ENCODE data around the gene MAN1A1. TPM values are rescaled to one million over a fixed set of nuclear protein-coding genes. Genes with fewer than 3 reads are reported as not detected.
A peak's percentile ranks its signal among the peaks of the same experiment; 100 is the strongest.

Gene MAN1A1
- polyA plus RNA-seq, 1 donor from 2014 or later: 4.6 TPM

- H3K9me3 ChIP-seq (ENCODE audit: low read length): no peaks in the 10 kb centered on the region
- no peaks in the 10 kb centered on the region for H3K79me2 ChIP-seq (replicated peaks; ENCODE audit: insufficient read depth, low read length)
- no peaks in the 10 kb centered on the region for H3F3A ChIP-seq (ENCODE audit: insufficient read depth, low read length, poor library complexity, severe bottlenecking)
- H3K4me2 ChIP-seq (ENCODE audit: low read length): no peak overlapping the region
- no peak overlapping the region for H3K9ac ChIP-seq (ENCODE audit: low read length)
- no peak overlapping the region for H3K27ac ChIP-seq (ENCODE audit: low read length)
- no peak overlapping the region for H2AFZ ChIP-seq (ENCODE audit: low read depth, low read length)
- no peaks in the 10 kb centered on the region for H3K36me3 ChIP-seq (ENCODE audit: insufficient read depth, low read length)
- H3K9me2 ChIP-seq (ENCODE audit: insufficient read depth, low read length): no peaks in the 10 kb centered on the region
- TF ChIP-seq SMC3 (conservative IDR thresholded peaks at IDR 0.05; ENCODE audit: poor library complexity) (no peak), POLR2AphosphoS5 (IDR thresholded peaks at IDR 0.05) (no peak), EP300 (conservative IDR thresholded peaks at IDR 0.05; ENCODE audit: poor library complexity, severe bottlenecking) (no peak), TAF1 (IDR thresholded peaks at IDR 0.05; ENCODE audit: low read depth) (no peak), CTCF (IDR thresholded peaks at IDR 0.05; ENCODE audit: poor library complexity, severe bottlenecking) (no peak), REST (IDR thresholded peaks at IDR 0.05; ENCODE audit: borderline replicate concordance) (no peak), EZH2 (IDR thresholded peaks at IDR 0.05; ENCODE audit: borderline replicate concordance, insufficient read depth, low read length, poor library complexity, severe bottlenecking) (no peak), MXI1 (conservative IDR thresholded peaks at IDR 0.05; ENCODE audit: poor library complexity, severe bottlenecking) (no peak), RAD21 (conservative IDR thresholded peaks at IDR 0.05) (no peak)
- H3K4me3 ChIP-seq (ENCODE audit: low read length): no peak overlapping the region
- no peaks in the 10 kb centered on the region for H4K20me1 ChIP-seq (ENCODE audit: insufficient read depth)
- H3K27me3 ChIP-seq (ENCODE audit: insufficient read depth, low read depth, low read length): no peaks in the 10 kb centered on the region
Observed at GRCh38 chr6:119152187-119152586, 197.4 kb downstream of the MAN1A1 start.

GRCh38 chr6:119148825-119149525, 200.6 kb downstream of the MAN1A1 start:
- Histone ChIP-seq H2AFZ (ENCODE audit: low read depth, low read length) (no peak overlapping the region), H3K36me3 (ENCODE audit: insufficient read depth, low read length) (no peaks in the 10 kb centered on the region), H3K9me2 (ENCODE audit: insufficient read depth, low read length) (no peaks in the 10 kb centered on the region), H3F3A (ENCODE audit: insufficient read depth, low read length, poor library complexity, severe bottlenecking) (no peaks in the 10 kb centered on the region), H3K4me2 (ENCODE audit: low read length) (no peak overlapping the region), H3K4me3 (ENCODE audit: low read length) (no peak overlapping the region), H4K20me1 (ENCODE audit: insufficient read depth) (no peaks in the 10 kb centered on the region), H3K27ac (ENCODE audit: low read length) (no peak overlapping the region), H3K79me2 (replicated peaks; ENCODE audit: insufficient read depth, low read length) (no peaks in the 10 kb centered on the region), H3K27me3 (ENCODE audit: insufficient read depth, low read depth, low read length) (no peaks in the 10 kb centered on the region), H3K9me3 (ENCODE audit: low read length) (no peaks in the 10 kb centered on the region), H3K9ac (ENCODE audit: low read length) (no peak overlapping the region)
- TF ChIP-seq MXI1 (conservative IDR thresholded peaks at IDR 0.05; ENCODE audit: poor library complexity, severe bottlenecking) (no peak), TAF1 (IDR thresholded peaks at IDR 0.05; ENCODE audit: low read depth) (no peak), RAD21 (conservative IDR thresholded peaks at IDR 0.05) (peak; percentile 8), SMC3 (conservative IDR thresholded peaks at IDR 0.05; ENCODE audit: poor library complexity) (peak; percentile 60), EZH2 (IDR thresholded peaks at IDR 0.05; ENCODE audit: borderline replicate concordance, insufficient read depth, low read length, poor library complexity, severe bottlenecking) (no peak)

All from neural cell (in vitro differentiated cells).